Natural killer cell treated with Interleukin-12 subunit alpha and Interleukin-12 subunit beta and Interleukin-15 and Interleukin-18, amount 100 ng/mL, for 72 hours (primary cell): ENCODE results near the gene GRPEL2. TPM values are rescaled to one million over a fixed set of nuclear protein-coding genes. Genes with fewer than 3 reads are reported as not detected.

ENCODE experiments used
- ATAC-seq, 2 donors: fragments of 150-1000 bp; cut with Tn5 transposase in 1 of 2; sonication (Bioruptor Pico), chemical (Tn5 transposase) in 1 of 2; 2 replicates each; pipeline ENCODE4 v1.10.0; 2021
- DNase-seq: peaks from one replicate; pipeline ENCODE4 v3.0.0; 2022; ENCODE audit warnings: low spot score
- H3K27ac Mint-ChIP-seq, 2 donors: 1 replicate in 1 of 2; 2 replicates in 1 of 2; pipeline ENCODE4 v1.8.0; 2022; ENCODE audit warnings: mixed read lengths in 2 of 2, mild to moderate bottlenecking in 1 of 2, moderate library complexity in 1 of 2
- H3K27me3 Mint-ChIP-seq, 2 donors: 1 replicate in 1 of 2; 2 replicates in 1 of 2; pipeline ENCODE4 v1.8.0; 2022; ENCODE audit warnings: mixed read lengths in 2 of 2
- H3K36me3 Mint-ChIP-seq: one replicate; pipeline ENCODE4 v1.8.0; 2022; ENCODE audit warnings: mixed read lengths
- H3K4me1 Mint-ChIP-seq, 2 donors: 1 replicate in 1 of 2; 2 replicates in 1 of 2; pipeline ENCODE4 v1.8.0; 2022; ENCODE audit warnings: low read depth in 2 of 2, mixed read lengths in 2 of 2, mild to moderate bottlenecking in 1 of 2
- H3K4me3 Mint-ChIP-seq: one replicate; pipeline ENCODE4 v1.8.0; 2022; ENCODE audit warnings: mixed read lengths
- H3K9me3 Mint-ChIP-seq: 2 replicates; pipeline ENCODE4 v1.8.0; 2022; ENCODE audit warnings: mixed read lengths
- total RNA-seq, 2 donors: library from RNA; stranded (reverse); gene quantifications; one replicate each; pipeline ENCODE4 v1.2.3, GENCODE V29; 2022

GRPEL2 gene
- total RNA-seq, 2 donors from 2014 or later, result 23.6 to 36.8 TPM

GRCh38 chr5:149370878-149371277 is 25.6 kb downstream of the GRPEL2 start:
- Mint-ChIP-seq H3K4me1 (peaks cover 0 to 5% of the 10 kb centered on the region in 2 donors), H3K27ac (no peak overlapping the region), H3K36me3 (no peaks in the 10 kb centered on the region), H3K4me3 (no peak overlapping the region), H3K9me3 (no peaks in the 10 kb centered on the region), H3K27me3 (no peaks in the 10 kb centered on the region)
- ATAC-seq (no peak), DNase-seq (no peak)

- Mint-ChIP-seq H3K27ac (no peak overlapping the region), H3K9me3 (no peaks in the 10 kb centered on the region), H3K4me1 (peaks cover 0 to 5% of the 10 kb centered on the region in 2 donors), H3K27me3 (no peaks in the 10 kb centered on the region), H3K4me3 (no peak overlapping the region), H3K36me3 (no peaks in the 10 kb centered on the region)
- no peak for DNase-seq
- ATAC-seq, result peak; percentile 76
These were observed 26.1 kb downstream of the GRPEL2 start for GRCh38 chr5:149371296-149371962.

GRCh38 chr5:149372076-149372795 is 26.9 kb downstream of the GRPEL2 start:
- Mint-ChIP-seq H3K27ac (no peak overlapping the region), H3K27me3 (no peaks in the 10 kb centered on the region), H3K36me3 (no peaks in the 10 kb centered on the region), H3K9me3 (no peaks in the 10 kb centered on the region), H3K4me3 (no peak overlapping the region), H3K4me1 (peaks cover 0 to 2% of the 10 kb centered on the region in 2 donors)
- ATAC-seq (no peak), DNase-seq (no peak)

- no peak overlapping the region for H3K27ac Mint-ChIP-seq
- no peaks in the 10 kb centered on the region for H3K4me1 Mint-ChIP-seq
- H3K9me3 Mint-ChIP-seq, result no peaks in the 10 kb centered on the region
- no peak overlapping the region for H3K4me3 Mint-ChIP-seq
- no peaks in the 10 kb centered on the region for H3K27me3 Mint-ChIP-seq
- no peak for ATAC-seq
- DNase-seq, result no peak
- no peaks in the 10 kb centered on the region for H3K36me3 Mint-ChIP-seq
These were observed 27.6 kb downstream of the GRPEL2 start for GRCh38 chr5:149372932-149373331.

- no peak overlapping the region for H3K4me3 Mint-ChIP-seq
- H3K4me1 Mint-ChIP-seq, result no peaks in the 10 kb centered on the region
- H3K36me3 Mint-ChIP-seq, result no peaks in the 10 kb centered on the region
- no peak for ATAC-seq
- DNase-seq, result no peak
- no peaks in the 10 kb centered on the region for H3K27me3 Mint-ChIP-seq
- H3K27ac Mint-ChIP-seq, result no peak overlapping the region
- no peaks in the 10 kb centered on the region for H3K9me3 Mint-ChIP-seq
These were observed 29.0 kb downstream of the GRPEL2 start for GRCh38 chr5:149374303-149374702.

- Mint-ChIP-seq H3K36me3 (no peaks in the 10 kb centered on the region), H3K4me3 (no peak overlapping the region), H3K4me1 (no peaks in the 10 kb centered on the region), H3K27me3 (no peaks in the 10 kb centered on the region), H3K9me3 (no peaks in the 10 kb centered on the region), H3K27ac (no peak overlapping the region)
- DNase-seq, result no peak
- no peak for ATAC-seq
These were observed 29.5 kb downstream of the GRPEL2 start for GRCh38 chr5:149374801-149375200.

- DNase-seq (no peak), ATAC-seq (no peak)
- H3K27ac Mint-ChIP-seq, result no peak overlapping the region
- H3K4me3 Mint-ChIP-seq, result no peak overlapping the region
- no peaks in the 10 kb centered on the region for H3K9me3 Mint-ChIP-seq
- H3K4me1 Mint-ChIP-seq, result no peaks in the 10 kb centered on the region
- H3K36me3 Mint-ChIP-seq, result no peaks in the 10 kb centered on the region
- no peaks in the 10 kb centered on the region for H3K27me3 Mint-ChIP-seq
These were observed 30.1 kb downstream of the GRPEL2 start for GRCh38 chr5:149375434-149375833.

GRCh38 chr5:149376104-149376503 is 30.8 kb downstream of the GRPEL2 start:
- no peaks in the 10 kb centered on the region for H3K36me3 Mint-ChIP-seq
- no peaks in the 10 kb centered on the region for H3K9me3 Mint-ChIP-seq
- no peaks in the 10 kb centered on the region for H3K4me1 Mint-ChIP-seq
- ATAC-seq (no peak), DNase-seq (no peak)
- no peak overlapping the region for H3K27ac Mint-ChIP-seq
- H3K4me3 Mint-ChIP-seq, result no peak overlapping the region
- no peaks in the 10 kb centered on the region for H3K27me3 Mint-ChIP-seq

- Mint-ChIP-seq H3K4me1 (peaks cover 0 to 1% of the 10 kb centered on the region in 2 donors), H3K36me3 (no peaks in the 10 kb centered on the region), H3K27me3 (peaks cover 0 to under 1% of the 10 kb centered on the region in 2 donors), H3K9me3 (no peaks in the 10 kb centered on the region), H3K4me3 (no peak overlapping the region), H3K27ac (no peak overlapping the region)
- no peak for DNase-seq
- no peak for ATAC-seq
These were observed 31.6 kb downstream of the GRPEL2 start for GRCh38 chr5:149376711-149377447.

- Mint-ChIP-seq H3K36me3 (no peaks in the 10 kb centered on the region), H3K9me3 (no peaks in the 10 kb centered on the region), H3K27ac (no peak overlapping the region), H3K27me3 (peaks cover 0 to 2% of the 10 kb centered on the region in 2 donors), H3K4me1 (peaks cover 0 to 3% of the 10 kb centered on the region in 2 donors), H3K4me3 (no peak overlapping the region)
- ATAC-seq (no peak), DNase-seq (no peak)
These were observed 33.0 kb downstream of the GRPEL2 start for GRCh38 chr5:149378241-149378820.

- DNase-seq (no peak), ATAC-seq (no peak)
- Mint-ChIP-seq H3K36me3 (no peaks in the 10 kb centered on the region), H3K27ac (no peak within 1 kb of the TSS), H3K4me3 (no peak within 1 kb of the TSS), H3K4me1 (peaks cover 0 to 3% of the 10 kb centered on the region in 2 donors), H3K27me3 (peaks cover 0 to 2% of the 10 kb centered on the region in 2 donors), H3K9me3 (no peaks in the 10 kb centered on the region)
These were observed 34.0 kb downstream of the GRPEL2 start, which contains the start of gene IL17B for GRCh38 chr5:149379177-149379761. Gene IL17B, minus strand, starts transcription at chr5:149379292. Its CDS starts 67 bp downstream, at chr5:149379225.

- DNase-seq, result no peak
- Mint-ChIP-seq H3K27me3 (peaks cover 0 to 2% of the 10 kb centered on the region in 2 donors), H3K9me3 (no peaks in the 10 kb centered on the region), H3K4me1 (peaks cover 0 to 3% of the 10 kb centered on the region in 2 donors), H3K27ac (no peak overlapping the region), H3K4me3 (no peak overlapping the region), H3K36me3 (no peaks in the 10 kb centered on the region)
- no peak for ATAC-seq
These were observed 34.6 kb downstream of the GRPEL2 start for GRCh38 chr5:149379818-149380374.

- Mint-ChIP-seq H3K27me3 (peaks cover 0 to 2% of the 10 kb centered on the region in 2 donors), H3K4me1 (peaks cover 0 to 3% of the 10 kb centered on the region in 2 donors), H3K27ac (no peak overlapping the region), H3K4me3 (no peak overlapping the region), H3K36me3 (no peaks in the 10 kb centered on the region), H3K9me3 (no peaks in the 10 kb centered on the region)
- DNase-seq, result no peak
- peak in 1 of 2 donors; percentile 14 for ATAC-seq
These were observed 35.3 kb downstream of the GRPEL2 start for GRCh38 chr5:149380466-149381121.
